Esophagus squamous epithelium (tissue), 4 donors: Measurements from ENCODE around the gene PRODH2.

Experiments
- CTCF ChIP-seq, 6 experiments: fragments of 450-650 bp in 4 of 6; fragments of 200-600 bp in 2 of 6; sonication (generic) in 2 of 6; IDR thresholded peaks; one replicate each; pipeline ENCODE4 v1.5.1; 2016 to 2019; ENCODE audit warnings: antibody characterized with exemption in 6 of 6, mild to moderate bottlenecking in 4 of 6, moderate library complexity in 4 of 6
- POLR2A ChIP-seq, 4 donors: fragments of 450-650 bp; IDR thresholded peaks; one replicate each; pipeline ENCODE4 v1.6.1; 2017; ENCODE audit warnings: antibody characterized with exemption in 4 of 4, mild to moderate bottlenecking in 4 of 4, moderate library complexity in 3 of 4

GRCh38 chr19:35780717-35781116, 31.9 kb downstream of the PRODH2 start:
- TF ChIP-seq CTCF (IDR thresholded peaks at IDR 0.05), result no peak
- no peak for TF ChIP-seq POLR2A (IDR thresholded peaks at IDR 0.05)
